H1 (cell line): ENCODE measurements around the gene APC2. TPM values are rescaled to one million over a fixed set of nuclear protein-coding genes. Genes with fewer than 3 reads are reported as not detected.

Source experiments
- CTCF ChIA-PET: fragments of 300-600 bp; sonication (Branson Sonifier 250); formaldehyde crosslinking; loops from one replicate; lab custom pipeline; 2021; ENCODE audit not compliant: partially characterized antibody; lab: Charles Lee
- POLR2A ChIA-PET: fragments of 300-600 bp; sonication (Branson Sonifier 250); formaldehyde crosslinking; loops from one replicate; lab custom pipeline; 2021; ENCODE audit warnings: inconsistent platforms; ENCODE audit not compliant: partially characterized antibody; lab: Charles Lee
- DNase-seq, 2 experiments: peaks; one replicate each; pipeline versions ENCODE4 v3.0.0 to v3.0.0-alpha.2; 2010 to 2022; ENCODE audit warnings: low spot score in 2 of 2, low read depth in 1 of 2, mixed read lengths in 1 of 2
- FAIRE-seq: peaks from 2 replicates; lab custom pipeline; 2011; peaks lifted over from hg19 to GRCh38; lab: Jason Lieb, UNC
- H2AFZ ChIP-seq: 2 replicates; pipeline ENCODE4 v1.8.1; 2012; ENCODE audit warnings: low read length, inconsistent platforms
- H2AK5ac ChIP-seq: 2 replicates; pipeline ENCODE4 v1.6.1; 2013; ENCODE audit warnings: low read depth, low read length
- H2BK120ac ChIP-seq: replicated peaks from 2 replicates; pipeline ENCODE3; 2013; ENCODE audit warnings: low read depth, low read length, inconsistent platforms
- H2BK12ac ChIP-seq: 2 replicates; pipeline ENCODE4 v1.6.1; 2013; ENCODE audit warnings: low read depth, low read length
- H2BK15ac ChIP-seq: 2 replicates; pipeline ENCODE4 v1.6.1; 2013; ENCODE audit warnings: low read length
- H2BK20ac ChIP-seq: 2 replicates; pipeline ENCODE4 v1.6.1; 2013; ENCODE audit warnings: low read length
- H2BK5ac ChIP-seq: 2 replicates; pipeline ENCODE4 v1.6.1; 2013; ENCODE audit warnings: low read depth, low read length
- H3K14ac ChIP-seq: 2 replicates; pipeline ENCODE4 v1.6.1; 2013; ENCODE audit warnings: inconsistent platforms; ENCODE audit not compliant: insufficient read length
- H3K18ac ChIP-seq: 2 replicates; pipeline ENCODE4 v1.6.1; 2013; ENCODE audit warnings: low read length; ENCODE audit errors: extremely low read depth
- H3K23ac ChIP-seq: 2 replicates; pipeline ENCODE4 v1.6.1; 2013; ENCODE audit warnings: inconsistent platforms; ENCODE audit not compliant: insufficient read length
- H3K23me2 ChIP-seq: 2 replicates; pipeline ENCODE4 v1.6.1; 2013; ENCODE audit warnings: low read depth, low read length
- H3K27ac ChIP-seq: 2 replicates; pipeline ENCODE4 v1.6.1; 2011; ENCODE audit warnings: low read depth, low read length, inconsistent platforms
- H3K27me3 ChIP-seq, 4 experiments: replicated peaks in 1 of 4; 1 replicate in 1 of 4; 2 replicates in 3 of 4; pipeline versions ENCODE4 v1.6.1 to v1.8.1; 2011 to 2013; ENCODE audit warnings: low read length in 3 of 4, mild to moderate bottlenecking in 3 of 4, inconsistent platforms in 2 of 4, mixed read lengths in 2 of 4, moderate library complexity in 1 of 4; ENCODE audit not compliant: control insufficient read depth in 3 of 4, insufficient read depth in 3 of 4; ENCODE audit errors: extremely low read depth in 1 of 4
- H3K36me3 ChIP-seq, 4 experiments: 2 replicates each; pipeline versions ENCODE4 v1.6.1 to v1.8.1; 2011 to 2013; ENCODE audit warnings: mild to moderate bottlenecking in 4 of 4, low read length in 3 of 4, moderate library complexity in 2 of 4, control low read depth in 1 of 4, inconsistent platforms in 1 of 4; ENCODE audit not compliant: insufficient read depth in 4 of 4, control insufficient read depth in 2 of 4
- H3K4ac ChIP-seq: replicated peaks from 2 replicates; pipeline ENCODE3; 2013; ENCODE audit warnings: low read length, low read depth, mixed read lengths, inconsistent platforms; ENCODE audit not compliant: insufficient read length
- H3K4me1 ChIP-seq, 4 experiments: replicated peaks in 1 of 4; 1 replicate in 1 of 4; 2 replicates in 3 of 4; pipeline versions ENCODE4 v1.6.1 to v1.8.1; 2011 to 2013; ENCODE audit warnings: low read length in 3 of 4, inconsistent platforms in 2 of 4, mixed read lengths in 1 of 4; ENCODE audit not compliant: insufficient read depth in 4 of 4, control insufficient read depth in 3 of 4
- H3K4me2 ChIP-seq, 2 experiments: 2 replicates each; pipeline versions ENCODE4 v1.6.1 to v1.8.1; 2011 to 2013; ENCODE audit warnings: low read depth in 2 of 2, low read length in 2 of 2, control low read depth in 1 of 2, inconsistent platforms in 1 of 2, mild to moderate bottlenecking in 1 of 2; ENCODE audit not compliant: insufficient read depth in 1 of 2
- H3K4me3 ChIP-seq, 4 experiments: fragments of 200-600, 300-600 bp in 1 of 4; sonication (generic), shearing (Covaris generic), sonication (Bioruptor Twin) in 1 of 4; 2 replicates each; pipeline versions ENCODE4 v1.5.1 to v1.8.1; 2011 to 2016; ENCODE audit warnings: low read length in 4 of 4, low read depth in 3 of 4, control low read depth in 2 of 4, inconsistent platforms in 2 of 4, mild to moderate bottlenecking in 2 of 4, mixed read lengths in 1 of 4, moderate library complexity in 1 of 4; ENCODE audit not compliant: insufficient read depth in 2 of 4; ENCODE audit errors: extremely low read depth in 1 of 4
- H3K56ac ChIP-seq: replicated peaks from 2 replicates; pipeline ENCODE3; 2013; ENCODE audit warnings: low read depth, mild to moderate bottlenecking, mixed read lengths, low read length, inconsistent platforms; ENCODE audit not compliant: insufficient read length
- H3K79me1 ChIP-seq: 2 replicates; pipeline ENCODE4 v1.6.1; 2013; ENCODE audit warnings: low read depth, low read length, control low read depth
- H3K79me2 ChIP-seq, 2 experiments: 2 replicates each; pipeline versions ENCODE4 v1.6.1 to v1.8.1; 2012 to 2013; ENCODE audit warnings: low read length in 2 of 2, mild to moderate bottlenecking in 2 of 2, inconsistent platforms in 1 of 2; ENCODE audit not compliant: insufficient read depth in 2 of 2, control insufficient read depth in 1 of 2
- H3K9ac ChIP-seq, 4 experiments: replicated peaks in 1 of 4; 1 replicate in 1 of 4; 2 replicates in 3 of 4; pipeline versions ENCODE4 v1.6.1 to v1.8.1; 2011 to 2013; ENCODE audit warnings: low read depth in 3 of 4, low read length in 3 of 4, control low read depth in 2 of 4, mild to moderate bottlenecking in 2 of 4, moderate library complexity in 2 of 4, inconsistent platforms in 1 of 4; ENCODE audit errors: extremely low read depth in 1 of 4
- H3K9me3 ChIP-seq, 2 experiments: 2 replicates each; pipeline versions ENCODE4 v1.6.1 to v1.8.1; 2012 to 2013; ENCODE audit warnings: mild to moderate bottlenecking in 2 of 2, moderate library complexity in 2 of 2, control low read depth in 1 of 2, inconsistent platforms in 1 of 2, low read depth in 1 of 2, low read length in 1 of 2, mixed read lengths in 1 of 2; ENCODE audit not compliant: insufficient read depth in 2 of 2
- H4K20me1 ChIP-seq, 2 experiments: replicated peaks in 1 of 2; 2 replicates each; pipeline versions ENCODE3 to v1.8.1; 2011 to 2013; ENCODE audit warnings: inconsistent platforms in 2 of 2, low read length in 2 of 2, mild to moderate bottlenecking in 1 of 2; ENCODE audit not compliant: insufficient read depth in 2 of 2, control insufficient read depth in 1 of 2
- H4K5ac ChIP-seq: 2 replicates; pipeline ENCODE4 v1.6.1; 2013; ENCODE audit warnings: low read length, low read depth, mixed read lengths, inconsistent platforms; ENCODE audit not compliant: insufficient read length
- H4K8ac ChIP-seq: 2 replicates; pipeline ENCODE4 v1.8.0; 2013; ENCODE audit warnings: mild to moderate bottlenecking, moderate library complexity, low read length, inconsistent platforms; ENCODE audit not compliant: insufficient read depth; ENCODE audit errors: extremely low read depth
- H4K91ac ChIP-seq: replicated peaks from 2 replicates; pipeline ENCODE3; 2013; ENCODE audit warnings: low read length, mixed read lengths, inconsistent platforms; ENCODE audit not compliant: insufficient read length
- BRCA1 ChIP-seq: IDR thresholded peaks from 2 replicates; pipeline ENCODE4 v1.6.1; 2012; ENCODE audit warnings: low read depth, low read length, improper control_type of control experiment
- HDAC2 ChIP-seq, 2 experiments: fragments of 300-600 bp in 1 of 2; sonication (generic) in 1 of 2; IDR thresholded peaks; 2 replicates each; pipeline ENCODE4 v1.6.1; 2011 to 2012; ENCODE audit warnings: low read depth in 2 of 2, low read length in 2 of 2, mild to moderate bottlenecking in 2 of 2, moderate library complexity in 2 of 2, borderline replicate concordance in 1 of 2, inconsistent platforms in 1 of 2
- POLR2A ChIP-seq, 2 experiments: IDR thresholded peaks; 1 replicate in 1 of 2; 2 replicates in 1 of 2; pipeline ENCODE4 v1.6.1; 2011; ENCODE audit warnings: low read depth in 2 of 2, low read length in 2 of 2, mild to moderate bottlenecking in 2 of 2; ENCODE audit errors: control extremely low read depth in 1 of 2
- RAD21 ChIP-seq, 2 experiments: IDR thresholded peaks in 1 of 2; conservative IDR thresholded peaks in 1 of 2; 2 replicates each; pipeline ENCODE4 v1.6.1; 2011; ENCODE audit warnings: low read depth in 2 of 2, low read length in 2 of 2, improper control_type of control experiment in 1 of 2, inconsistent platforms in 1 of 2, mild to moderate bottlenecking in 1 of 2, moderate library complexity in 1 of 2
- SIN3A ChIP-seq, 2 experiments: IDR thresholded peaks in 1 of 2; conservative IDR thresholded peaks in 1 of 2; 2 replicates each; pipeline ENCODE4 v1.6.1; 2011 to 2012; ENCODE audit warnings: low read length in 2 of 2, improper control_type of control experiment in 1 of 2, low read depth in 1 of 2, mild to moderate bottlenecking in 1 of 2
- SP1 ChIP-seq: IDR thresholded peaks from 2 replicates; pipeline ENCODE4 v1.6.1; 2011; ENCODE audit warnings: low read depth, low read length
- SP2 ChIP-seq: IDR thresholded peaks from 2 replicates; pipeline ENCODE4 v1.6.1; 2012; ENCODE audit warnings: mild to moderate bottlenecking, low read length, inconsistent platforms
- SP4 ChIP-seq: IDR thresholded peaks from 2 replicates; pipeline ENCODE4 v1.6.1; 2012; ENCODE audit warnings: low read length, inconsistent platforms
- WGBS, 2 experiments: shearing (Covaris generic) in 1 of 2; methylation state at CpG; one replicate each; pipeline versions ENCODE4 v1.1.6 to v1.1.7; 2013 to 2015; ENCODE audit warnings: low lambda C conversion rate in 2 of 2, mixed read lengths in 2 of 2, inconsistent platforms in 1 of 2, low coverage in 1 of 2, missing lambda C conversion rate in 1 of 2; ENCODE audit not compliant: insufficient replicate concordance in 2 of 2, insufficient coverage in 1 of 2, insufficient read length in 1 of 2; ENCODE audit errors: extremely low coverage in 1 of 2, missing lambda C conversion rate in 1 of 2; 5-methylcytosine and 5-hydroxymethylcytosine counted together
- polyA plus RNA-seq, 7 experiments: library from polyadenylated mRNA; depleted of rRNA in 3 of 7; stranded (reverse) in 5 of 7; unstranded in 2 of 7; fragments of >200 nt in 5 of 7; fragments of 200-250 nt in 2 of 7; gene quantifications; 1 replicate in 5 of 7; 2 replicates in 1 of 7; 4 replicates in 1 of 7; pipeline versions ENCODE4 v1.2.1 to v1.2.3, GENCODE V29; 2011 to 2013; ENCODE audit warnings: missing spikeins in 2 of 7, mixed read lengths in 2 of 7
- total RNA-seq: library from RNA; stranded (reverse); fragmentation: NEBNext Ultra II Directional; extraction: Animal tissue kit (Norgen Biotek cat#: 25700); gene quantifications from 2 replicates; pipeline ENCODE4 v1.2.1, GENCODE V29; 2021
- TF ChIP-seq, protein P1 (sequence below): IDR thresholded peaks from 2 replicates; pipeline ENCODE4 v1.6.1; 2012; ENCODE audit warnings: inconsistent platforms

Gene APC2
- total and polyA plus RNA-seq, 2 of the 8 experiments (the other 6 are each of a cell fraction or from before 2014, with no cell fraction given) = 1.3 to 4.1 TPM

GRCh38 chr19:1503089-1503924, 53.4 kb downstream of the APC2 start:
- WGBS, 2 experiments = 27% methylated on average over 46 of the region's 49 CpGs; no CpG with 5 or more reads in 1 of the 2 experiments
- no peak overlapping the region for H2BK120ac ChIP-seq
- peak overlapping the region; percentile 88 for H2BK15ac ChIP-seq
- no peak overlapping the region for H2BK12ac ChIP-seq
- CTCF ChIA-PET = interaction anchor here (0.5 to 3.9 kb wide), 12 partner anchors 9 to 323 kb away, joined by 3 to 14 read pairs (median 3); partner anchors contain the start of gene REEP6
- peaks cover 5 to 11% of the 10 kb centered on the region in 2 experiments; a peak in 2 of 4 replicates for H3K9me3 ChIP-seq
- H4K20me1 ChIP-seq = no peaks in the 10 kb centered on the region
- peak overlapping the region; percentile 60; the same call in 1 of the 2 replicates for H3K18ac ChIP-seq
- peak overlapping the region; percentile 26; the same call in 1 of the 2 replicates for H2BK5ac ChIP-seq
- no peak overlapping the region for H4K91ac ChIP-seq
- no peak overlapping the region for H3K27ac ChIP-seq
- H3K4me2 ChIP-seq = peak overlapping the region; percentile 54 to 62
- peaks cover 7% of the 10 kb centered on the region; the same call in 1 of the 2 replicates for H3K23me2 ChIP-seq
- peaks cover 0 to 10% (median 6%) of the 10 kb centered on the region in 4 experiments; a peak in 5 of 7 replicates for H3K4me1 ChIP-seq
- no peak overlapping the region for H2AK5ac ChIP-seq
- peaks cover 0 to 19% (median 16%) of the 10 kb centered on the region in 4 experiments; a peak in 5 of 7 replicates for H3K27me3 ChIP-seq
- H3K56ac ChIP-seq = peak overlapping the region; percentile 21
- H2BK20ac ChIP-seq = no peak overlapping the region; the same call in 1 of the 2 replicates
- no peak for FAIRE-seq
- peak overlapping the region; percentile 84 for H4K8ac ChIP-seq
- POLR2A ChIA-PET = interaction anchor here (0.6 to 2.6 kb wide), 4 partner anchors 12 to 104 kb away, joined by 3 to 7 read pairs (median 3); partner anchors contain the start of gene REEP6
- no peak overlapping the region for H3K14ac ChIP-seq
- no peak overlapping the region for H3K4ac ChIP-seq
- DNase-seq = peak in 1 of 2 experiments; percentile 93
- H3K9ac ChIP-seq = no peak overlapping the region
- H4K5ac ChIP-seq = no peak overlapping the region
- peak overlapping the region; percentile 63; the same call in 1 of the 2 replicates for H2AFZ ChIP-seq
- no peaks in the 10 kb centered on the region for H3K79me2 ChIP-seq
- no peaks in the 10 kb centered on the region for H3K36me3 ChIP-seq
- H3K23ac ChIP-seq = no peak overlapping the region
- peak overlapping the region; percentile 4 to 52 (median 20); a peak in 5 of 8 replicates for H3K4me3 ChIP-seq
- no peaks in the 10 kb centered on the region for H3K79me1 ChIP-seq
- TF ChIP-seq SIN3A (conservative IDR thresholded peaks at IDR 0.05 in 1 of 2, IDR thresholded peaks at IDR 0.05 in 1 of 2; ENCODE audit: low read depth in 1 of 2, low read length in 2 of 2) = 0 out of 4 replicates have a peak, but pooled peaks of 1 of the 2 experiments have one; percentile 27
- no peak for TF ChIP-seq SP2
- no peak for TF ChIP-seq BRCA1
- TF ChIP-seq, protein P1, sequence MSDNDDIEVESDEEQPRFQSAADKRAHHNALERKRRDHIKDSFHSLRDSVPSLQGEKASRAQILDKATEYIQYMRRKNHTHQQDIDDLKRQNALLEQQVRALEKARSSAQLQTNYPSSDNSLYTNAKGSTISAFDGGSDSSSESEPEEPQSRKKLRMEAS = peak; percentile 97
- 0 out of 2 replicates have a peak, but pooled peaks have one; percentile 5 for TF ChIP-seq SP1
- no peak for TF ChIP-seq SP4
- peak in 1 of 2 experiments; percentile 97; a peak in 2 of 4 replicates for TF ChIP-seq HDAC2 (IDR thresholded peaks at IDR 0.05; ENCODE audit: borderline replicate concordance in 1 of 2, low read depth in 2 of 2, low read length in 2 of 2)
- TF ChIP-seq POLR2A (IDR thresholded peaks at IDR 0.05; ENCODE audit: control extremely low read depth in 1 of 2, low read depth in 2 of 2, low read length in 2 of 2) = no peak
- peak; percentile 28 to 48 for TF ChIP-seq RAD21 (IDR thresholded peaks at IDR 0.05 in 1 of 2, conservative IDR thresholded peaks at IDR 0.05 in 1 of 2; ENCODE audit: low read depth in 2 of 2, low read length in 2 of 2)
